ENCODE data around the gene ZC3H11A.

The ZC3H11A gene

DNA sequence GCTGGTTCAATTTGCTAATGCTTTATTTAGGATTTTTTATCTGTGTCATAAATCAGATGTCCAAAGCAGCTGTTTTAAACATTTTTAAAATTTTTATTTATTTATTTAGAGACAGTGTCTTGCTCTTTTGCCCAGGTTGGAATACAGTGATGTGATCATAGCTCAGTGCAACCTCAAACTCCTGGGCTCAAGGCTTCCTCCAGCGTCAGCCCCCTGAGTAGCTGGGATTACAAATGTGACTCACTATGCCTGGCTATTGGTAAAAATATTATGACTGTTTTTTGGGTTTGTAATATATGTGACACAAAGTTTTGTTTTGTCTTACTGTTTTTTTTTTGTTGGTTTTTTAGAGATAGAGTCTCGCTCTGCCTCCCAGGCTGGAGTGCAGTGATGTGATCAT, 11.8 kb downstream of the ZC3H11A start:
- no peak for TF ChIP-seq CTCF (IDR thresholded peaks at IDR 0.05; ENCODE audit: extremely low read depth, insufficient read depth, missing control alignments)
- in situ Hi-C loops (cut with MboI; ENCODE audit: low pct_unique_long_range_greater_than_20kb, low sequenced_read_pairs, unreplicated experiment) = no loop called here
- no peak for DNase-seq (ENCODE audit: low spot score)

- no peak for TF ChIP-seq CTCF (IDR thresholded peaks at IDR 0.05; ENCODE audit: extremely low read depth, insufficient read depth, missing control alignments)
- DNase-seq (ENCODE audit: low spot score) = no peak
- in situ Hi-C loops (cut with MboI; ENCODE audit: low pct_unique_long_range_greater_than_20kb, low sequenced_read_pairs, unreplicated experiment) = no loop called here
These were observed 18.3 kb downstream of the ZC3H11A start for GRCh38 chr1:203813581-203814341.

DNA sequence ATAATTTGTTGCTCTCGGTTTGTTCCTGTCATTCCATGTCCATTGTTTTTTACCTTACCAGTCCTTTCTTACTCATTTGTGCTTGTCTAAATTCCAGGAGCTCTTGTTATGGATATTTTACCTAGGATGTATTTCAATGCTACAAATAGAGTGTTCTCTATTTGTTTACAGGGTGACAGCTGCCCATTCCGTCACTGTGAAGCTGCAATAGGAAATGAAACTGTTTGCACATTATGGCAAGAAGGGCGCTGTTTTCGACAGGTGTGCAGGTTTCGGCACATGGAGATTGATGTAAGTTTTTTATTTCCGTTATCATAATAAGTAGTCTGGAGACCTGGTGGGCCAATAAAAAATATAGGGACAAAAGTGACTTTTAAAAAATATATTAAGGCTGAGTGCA, 23.0 kb downstream of the ZC3H11A start:
- in situ Hi-C loops (cut with MboI; ENCODE audit: low pct_unique_long_range_greater_than_20kb, low sequenced_read_pairs, unreplicated experiment) = no loop called here
- no peak for DNase-seq (ENCODE audit: low spot score)
- TF ChIP-seq CTCF (IDR thresholded peaks at IDR 0.05; ENCODE audit: extremely low read depth, insufficient read depth, missing control alignments) = no peak

- in situ Hi-C loops (cut with MboI; ENCODE audit: low pct_unique_long_range_greater_than_20kb, low sequenced_read_pairs, unreplicated experiment) = no loop called here
- no peak for TF ChIP-seq CTCF (IDR thresholded peaks at IDR 0.05; ENCODE audit: extremely low read depth, insufficient read depth, missing control alignments)
- no peak for DNase-seq (ENCODE audit: low spot score)
These were observed 27.9 kb downstream of the ZC3H11A start for GRCh38 chr1:203823306-203823705.

DNA sequence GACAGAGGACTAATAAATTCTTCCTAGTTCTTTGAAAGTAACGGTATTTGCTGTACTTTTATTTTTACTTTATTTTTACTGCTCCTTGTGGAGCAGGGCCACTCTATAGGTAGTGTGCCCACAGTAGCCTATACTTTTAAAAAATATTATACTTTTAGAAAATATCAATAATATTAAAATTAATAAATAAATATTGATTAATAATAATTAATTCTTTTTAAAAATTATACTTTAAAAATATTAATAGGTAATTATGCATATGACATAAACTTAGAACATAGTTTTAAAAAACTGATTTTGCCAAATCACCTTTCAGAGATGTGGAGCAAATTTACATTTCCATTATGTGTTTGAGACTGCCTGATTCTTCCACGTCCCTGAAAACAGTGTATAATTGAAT, 30.8 kb downstream of the ZC3H11A start:
- in situ Hi-C loops (cut with MboI; ENCODE audit: low pct_unique_long_range_greater_than_20kb, low sequenced_read_pairs, unreplicated experiment) = no loop called here
- TF ChIP-seq CTCF (IDR thresholded peaks at IDR 0.05; ENCODE audit: extremely low read depth, insufficient read depth, missing control alignments) = no peak
- no peak for DNase-seq (ENCODE audit: low spot score)

- in situ Hi-C loops (cut with MboI; ENCODE audit: low pct_unique_long_range_greater_than_20kb, low sequenced_read_pairs, unreplicated experiment) = no loop called here
These were observed 32.6 kb downstream of the ZC3H11A start for GRCh38 chr1:203828002-203828401.

More at GRCh38 chr1:203828002-203828401, 32.6 kb downstream of the ZC3H11A start:
- no peak for TF ChIP-seq CTCF (IDR thresholded peaks at IDR 0.05; ENCODE audit: extremely low read depth, insufficient read depth, missing control alignments)
- DNase-seq (ENCODE audit: low spot score) = no peak
